ENCODE measurements around the gene DCAF11. TPM values are rescaled to one million over a fixed set of nuclear protein-coding genes. Genes with fewer than 3 reads are reported as not detected.

The DCAF11 gene
- polyA plus RNA-seq, 1 experiment: 29.7 TPM

- Histone ChIP-seq H3K9me3 (ENCODE audit: control insufficient read depth, insufficient read depth, low read length) (no peaks in the 10 kb centered on the region), H3K27me3 (ENCODE audit: control insufficient read depth, insufficient read depth, low read length) (peaks cover 53% of the 10 kb centered on the region), H3K27ac (ENCODE audit: low read depth, low read length) (no peak overlapping the region), H3K4me3 (ENCODE audit: low read depth, low read length) (no peak overlapping the region)
- CTCF ChIA-PET: interaction anchor here (0.5 to 2.2 kb wide), 4 partner anchors 15 to 913 kb away, joined by 6 to 12 read pairs (median 8); no protein-coding TSS in a partner anchor
- POLR2A ChIA-PET: no interaction called here
- DNase-seq (ENCODE audit: low read depth, low spot score): no peak
- TF ChIP-seq, protein P1, sequence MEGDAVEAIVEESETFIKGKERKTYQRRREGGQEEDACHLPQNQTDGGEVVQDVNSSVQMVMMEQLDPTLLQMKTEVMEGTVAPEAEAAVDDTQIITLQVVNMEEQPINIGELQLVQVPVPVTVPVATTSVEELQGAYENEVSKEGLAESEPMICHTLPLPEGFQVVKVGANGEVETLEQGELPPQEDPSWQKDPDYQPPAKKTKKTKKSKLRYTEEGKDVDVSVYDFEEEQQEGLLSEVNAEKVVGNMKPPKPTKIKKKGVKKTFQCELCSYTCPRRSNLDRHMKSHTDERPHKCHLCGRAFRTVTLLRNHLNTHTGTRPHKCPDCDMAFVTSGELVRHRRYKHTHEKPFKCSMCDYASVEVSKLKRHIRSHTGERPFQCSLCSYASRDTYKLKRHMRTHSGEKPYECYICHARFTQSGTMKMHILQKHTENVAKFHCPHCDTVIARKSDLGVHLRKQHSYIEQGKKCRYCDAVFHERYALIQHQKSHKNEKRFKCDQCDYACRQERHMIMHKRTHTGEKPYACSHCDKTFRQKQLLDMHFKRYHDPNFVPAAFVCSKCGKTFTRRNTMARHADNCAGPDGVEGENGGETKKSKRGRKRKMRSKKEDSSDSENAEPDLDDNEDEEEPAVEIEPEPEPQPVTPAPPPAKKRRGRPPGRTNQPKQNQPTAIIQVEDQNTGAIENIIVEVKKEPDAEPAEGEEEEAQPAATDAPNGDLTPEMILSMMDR (IDR thresholded peaks at IDR 0.05; ENCODE audit: low read depth, low read length): no peak
Measured at GRCh38 chr14:24074625-24075484, 39.7 kb upstream of the DCAF11 start.

GRCh38 chr14:24075485-24076301, 38.9 kb upstream of the DCAF11 start:
- H3K4me3 ChIP-seq (ENCODE audit: low read depth, low read length): no peak overlapping the region
- TF ChIP-seq, protein P1 (IDR thresholded peaks at IDR 0.05; ENCODE audit: low read depth, low read length): no peak
- H3K9me3 ChIP-seq (ENCODE audit: control insufficient read depth, insufficient read depth, low read length): no peaks in the 10 kb centered on the region
- ChIA-PET POLR2A (no interaction called here), CTCF (interaction anchor here (0.5 to 2.2 kb wide), 4 partner anchors 15 to 914 kb away, joined by 6 to 12 read pairs (median 8); no protein-coding TSS in a partner anchor)
- DNase-seq (ENCODE audit: low read depth, low spot score): no peak
- H3K27ac ChIP-seq (ENCODE audit: low read depth, low read length): no peak overlapping the region
- peaks cover 57% of the 10 kb centered on the region for H3K27me3 ChIP-seq (ENCODE audit: control insufficient read depth, insufficient read depth, low read length)

- DNase-seq (ENCODE audit: low read depth, low spot score): no peak
- TF ChIP-seq, protein P1 (IDR thresholded peaks at IDR 0.05; ENCODE audit: low read depth, low read length): no peak
- POLR2A ChIA-PET: no interaction called here
- Histone ChIP-seq H3K27ac (ENCODE audit: low read depth, low read length) (no peak overlapping the region), H3K9me3 (ENCODE audit: control insufficient read depth, insufficient read depth, low read length) (no peaks in the 10 kb centered on the region), H3K27me3 (ENCODE audit: control insufficient read depth, insufficient read depth, low read length) (peaks cover 58% of the 10 kb centered on the region), H3K4me3 (ENCODE audit: low read depth, low read length) (no peak overlapping the region)
- CTCF ChIA-PET: interaction anchor here (1.1 to 1.2 kb wide), 2 partner anchors 14 to 18 kb away, joined by 7 read pairs; no protein-coding TSS in a partner anchor
Measured at GRCh38 chr14:24076302-24076601, 38.3 kb upstream of the DCAF11 start.

GRCh38 chr14:24077086-24077485, 37.5 kb upstream of the DCAF11 start:
- DNase-seq (ENCODE audit: low read depth, low spot score): no peak
- Histone ChIP-seq H3K9me3 (ENCODE audit: control insufficient read depth, insufficient read depth, low read length) (no peaks in the 10 kb centered on the region), H3K27ac (ENCODE audit: low read depth, low read length) (no peak overlapping the region), H3K27me3 (ENCODE audit: control insufficient read depth, insufficient read depth, low read length) (peaks cover 60% of the 10 kb centered on the region), H3K4me3 (ENCODE audit: low read depth, low read length) (no peak overlapping the region)
- POLR2A ChIA-PET: no interaction called here
- CTCF ChIA-PET: interaction anchor here (1.1 kb wide), 1 partner anchor 13 kb away, joined by 7 read pairs; no protein-coding TSS in a partner anchor
- TF ChIP-seq, protein P1 (IDR thresholded peaks at IDR 0.05; ENCODE audit: low read depth, low read length): no peak
